Naive thymus-derived CD4-positive, alpha-beta T cell (primary cell): Measurements from ENCODE around the gene SUFU. TPM values are rescaled to one million over a fixed set of nuclear protein-coding genes. Genes with fewer than 3 reads are reported as not detected.
A peak's percentile ranks its signal among the peaks of the same experiment; 100 is the strongest.

ENCODE experiments used
- ATAC-seq: fragments of 150-1000 bp; cut with Tn5 transposase; 2 replicates; pipeline ENCODE4 v1.10.0; 2021; ENCODE audit warnings: mild to moderate bottlenecking, moderate library complexity
- CTCF ChIA-PET: fragments of 350-600 bp; sonication (Branson Sonifier 250); formaldehyde crosslinking; loops from one replicate; lab custom pipeline; 2021; ENCODE audit warnings: antibody characterized with exemption; lab: Charles Lee
- POLR2A ChIA-PET: fragments of 350-600 bp; sonication (Branson Sonifier 250); formaldehyde crosslinking; loops from one replicate; lab custom pipeline; 2021; ENCODE audit warnings: antibody characterized with exemption, inconsistent platforms; lab: Charles Lee
- DNase-seq, 9 donors: peaks; one replicate each; pipeline versions ENCODE4 v3.0.0 to v3.0.0-alpha.2; 2020 to 2022; ENCODE audit warnings: mixed read lengths in 1 of 9
- H3K27ac ChIP-seq: one replicate; pipeline ENCODE4 v1.7.0; 2013; ENCODE audit warnings: mild to moderate bottlenecking, low read depth, low read length, moderate library complexity
- H3K27me3 ChIP-seq, 2 donors: one replicate each; pipeline ENCODE4 v1.7.0; 2013; ENCODE audit warnings: low read length in 2 of 2, mild to moderate bottlenecking in 2 of 2, moderate library complexity in 2 of 2; ENCODE audit not compliant: control insufficient read depth in 2 of 2, insufficient read depth in 2 of 2
- H3K36me3 ChIP-seq, 3 experiments: 1 replicate in 2 of 3; 2 replicates in 1 of 3; pipeline ENCODE4 v1.7.0; 2013; ENCODE audit warnings: low read length in 3 of 3, mild to moderate bottlenecking in 3 of 3, moderate library complexity in 1 of 3; ENCODE audit not compliant: insufficient read depth in 3 of 3, control insufficient read depth in 2 of 3
- H3K4me1 ChIP-seq, 2 donors: one replicate each; pipeline ENCODE4 v1.7.0; 2013; ENCODE audit warnings: low read length in 2 of 2, mild to moderate bottlenecking in 2 of 2, moderate library complexity in 1 of 2; ENCODE audit not compliant: control insufficient read depth in 2 of 2, insufficient read depth in 2 of 2
- H3K4me3 ChIP-seq: 2 replicates; pipeline ENCODE4 v1.7.0; 2013; ENCODE audit warnings: mild to moderate bottlenecking, low read length
- H3K9me3 ChIP-seq, 3 experiments: 1 replicate in 2 of 3; 2 replicates in 1 of 3; pipeline ENCODE4 v1.7.0; 2013; ENCODE audit warnings: low read length in 3 of 3; ENCODE audit not compliant: control insufficient read depth in 2 of 3
- H3K27ac Mint-ChIP-seq, 9 donors: one replicate each; pipeline ENCODE4 v1.8.0; 2020 to 2022; ENCODE audit warnings: mixed read lengths in 9 of 9, mild to moderate bottlenecking in 8 of 9, moderate library complexity in 5 of 9, inconsistent platforms in 2 of 9
- H3K27me3 Mint-ChIP-seq, 5 donors: one replicate each; pipeline ENCODE4 v1.8.0; 2021 to 2022; ENCODE audit warnings: mixed read lengths in 5 of 5, mild to moderate bottlenecking in 1 of 5
- H3K36me3 Mint-ChIP-seq, 5 donors: one replicate each; pipeline ENCODE4 v1.8.0; 2020 to 2022; ENCODE audit warnings: mixed read lengths in 5 of 5, mild to moderate bottlenecking in 3 of 5, inconsistent platforms in 1 of 5
- H3K4me1 Mint-ChIP-seq, 7 donors: one replicate each; pipeline ENCODE4 v1.8.0; 2020 to 2022; ENCODE audit warnings: mixed read lengths in 7 of 7, mild to moderate bottlenecking in 3 of 7, inconsistent platforms in 1 of 7
- H3K4me3 Mint-ChIP-seq, 10 donors: one replicate each; pipeline ENCODE4 v1.8.0; 2020 to 2022; ENCODE audit warnings: mild to moderate bottlenecking in 10 of 10, mixed read lengths in 10 of 10, moderate library complexity in 6 of 10, inconsistent platforms in 2 of 10
- H3K9me3 Mint-ChIP-seq, 11 donors: one replicate each; pipeline ENCODE4 v1.8.0; 2020 to 2022; ENCODE audit warnings: mixed read lengths in 11 of 11, mild to moderate bottlenecking in 4 of 11, inconsistent platforms in 1 of 11, moderate library complexity in 1 of 11
- intact Hi-C, 2 donors: fragments of 100-400 bp; cut with micrococcal nuclease; formaldehyde crosslinking; loops; one replicate each; pipeline ENCODE4 v1.15.1; 2023
- polyA plus RNA-seq, 2 donors: library from polyadenylated mRNA; unstranded; fragments of 300-500 nt; fragmentation: Illumina TruSeq; gene quantifications; one replicate each; pipeline ENCODE4 v1.2.3, GENCODE V29; 2021
- total RNA-seq, 6 experiments: library from RNA in 5 of 6; stranded (reverse) in 5 of 6; gene quantifications; 1 replicate in 5 of 6; 2 replicates in 1 of 6; pipeline ENCODE4 v1.2.3 and lab custom pipeline; 2021 to 2026

The SUFU gene
- total and polyA plus RNA-seq, 7 experiments from 2014 or later: 2.9 to 17.5 (median 14.4) TPM

DNA sequence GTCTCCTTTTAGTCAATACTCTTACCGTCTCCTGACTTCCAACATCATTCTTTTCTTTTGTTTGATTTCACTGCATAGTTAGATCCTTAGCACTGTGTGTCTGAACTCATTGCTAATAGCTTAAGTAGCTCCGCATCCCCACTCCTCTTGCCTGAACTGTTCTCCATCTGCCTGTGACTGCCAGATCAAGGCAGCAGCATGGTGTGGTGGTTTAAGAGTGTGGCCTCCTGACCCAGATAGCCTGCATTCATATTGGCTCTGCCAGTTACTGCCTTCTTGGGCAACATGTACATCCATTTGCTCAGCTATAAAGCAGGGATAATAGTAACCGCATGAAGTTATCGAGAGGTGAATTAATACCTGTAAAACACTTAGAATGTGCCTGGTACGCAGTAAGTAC, 50.8 kb downstream of the SUFU start:
- H3K27ac ChIP-seq: no peak overlapping the region
- H3K4me1 ChIP-seq: no peaks in the 10 kb centered on the region
- H3K36me3 Mint-ChIP-seq: peaks cover 7 to 35% (median 9%) of the 10 kb centered on the region in 5 donors
- no peak for ATAC-seq
- ChIA-PET CTCF (no interaction called here), POLR2A (no interaction called here)
- peaks cover 0 to 18% (median 0%) of the 10 kb centered on the region in 3 experiments for H3K36me3 ChIP-seq
- H3K27me3 Mint-ChIP-seq: no peaks in the 10 kb centered on the region
- no peaks in the 10 kb centered on the region for H3K9me3 ChIP-seq
- intact Hi-C loops: no loop called here
- no peaks in the 10 kb centered on the region for H3K9me3 Mint-ChIP-seq
- peak overlapping the region in 1 of 9 donors; percentile 61 for H3K27ac Mint-ChIP-seq
- H3K4me3 Mint-ChIP-seq: no peak overlapping the region
- H3K4me1 Mint-ChIP-seq: peaks cover 0 to 10% (median 4%) of the 10 kb centered on the region in 7 donors
- no peaks in the 10 kb centered on the region for H3K27me3 ChIP-seq
- DNase-seq: no peak
- H3K4me3 ChIP-seq: no peak overlapping the region

DNA sequence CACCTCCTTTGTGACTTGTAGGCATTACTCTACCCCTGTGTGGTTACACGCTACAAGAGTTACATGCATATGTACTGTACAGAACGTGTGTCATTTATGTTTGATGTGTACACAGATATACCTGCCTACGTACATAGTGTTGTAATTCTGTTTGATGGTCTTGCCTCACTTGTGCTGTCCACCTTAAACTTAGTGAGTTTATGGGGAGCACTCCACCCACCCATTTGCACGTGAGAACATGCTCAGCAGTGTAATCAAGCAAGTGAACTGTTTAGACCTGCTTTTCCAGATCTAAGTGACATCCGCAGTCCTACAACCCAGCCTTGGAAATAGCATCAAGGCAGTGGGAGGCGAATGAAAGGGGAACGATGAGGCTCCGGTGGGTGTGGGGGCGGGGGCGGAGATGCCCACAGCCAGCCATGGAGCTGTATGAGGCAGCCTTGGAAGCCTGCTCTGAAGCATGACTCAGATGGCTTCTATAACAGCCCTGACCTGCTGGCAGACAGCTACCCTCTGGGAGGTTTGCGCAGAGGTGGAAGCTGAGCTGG, 52.1 kb downstream of the SUFU start:
- no peak overlapping the region for H3K27ac ChIP-seq
- ChIA-PET POLR2A (no interaction called here), CTCF (interaction anchor here (0.6 kb wide), 1 partner anchor 155 kb away, joined by 3 read pairs; no protein-coding TSS in a partner anchor)
- no peak overlapping the region for H3K4me3 Mint-ChIP-seq
- no peaks in the 10 kb centered on the region for H3K27me3 Mint-ChIP-seq
- no peaks in the 10 kb centered on the region for H3K27me3 ChIP-seq
- no peak overlapping the region for H3K27ac Mint-ChIP-seq
- H3K36me3 ChIP-seq: peaks cover 0 to 9% (median 0%) of the 10 kb centered on the region in 3 experiments
- no peaks in the 10 kb centered on the region for H3K9me3 ChIP-seq
- no peaks in the 10 kb centered on the region for H3K4me1 ChIP-seq
- H3K9me3 Mint-ChIP-seq: no peaks in the 10 kb centered on the region
- no peak overlapping the region for H3K4me3 ChIP-seq
- no peak for ATAC-seq
- peaks cover 0 to 12% (median 4%) of the 10 kb centered on the region in 7 donors for H3K4me1 Mint-ChIP-seq
- intact Hi-C loops: no loop called here
- no peak for DNase-seq
- peaks cover 3 to 22% (median 4%) of the 10 kb centered on the region in 5 donors for H3K36me3 Mint-ChIP-seq

DNA sequence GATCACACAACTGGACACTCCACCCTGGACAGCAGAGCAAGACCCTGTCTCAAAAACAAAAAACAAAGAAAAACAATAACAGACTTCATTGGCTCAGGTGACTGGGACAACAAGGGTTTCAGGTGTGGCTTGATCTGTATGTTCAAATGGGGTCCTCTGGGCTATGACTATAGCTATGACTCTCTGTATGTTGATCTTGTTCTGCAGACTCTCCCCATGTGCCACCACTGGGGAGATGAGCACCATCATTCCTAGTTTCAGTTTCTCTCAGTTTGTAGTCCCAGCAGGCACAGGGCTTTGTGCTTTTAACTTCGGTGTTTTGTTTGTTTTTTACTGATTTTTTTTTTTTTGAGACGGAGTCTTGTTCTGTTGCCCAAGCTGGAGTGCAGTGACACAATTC, 53.8 kb downstream of the SUFU start:
- POLR2A ChIA-PET: no interaction called here
- DNase-seq (no peak), ATAC-seq (no peak)
- H3K27ac ChIP-seq: no peak overlapping the region
- CTCF ChIA-PET: no interaction called here
- Mint-ChIP-seq H3K4me3 (no peak overlapping the region), H3K9me3 (no peaks in the 10 kb centered on the region), H3K4me1 (peaks cover 0 to 14% (median 4%) of the 10 kb centered on the region in 7 donors), H3K27ac (no peak overlapping the region), H3K27me3 (no peaks in the 10 kb centered on the region), H3K36me3 (peaks cover under 1 to 9% (median 4%) of the 10 kb centered on the region in 5 donors)
- H3K36me3 ChIP-seq: no peaks in the 10 kb centered on the region
- H3K27me3 ChIP-seq: no peaks in the 10 kb centered on the region
- intact Hi-C loops: no loop called here
- no peaks in the 10 kb centered on the region for H3K4me1 ChIP-seq
- H3K9me3 ChIP-seq: no peaks in the 10 kb centered on the region
- H3K4me3 ChIP-seq: no peak overlapping the region

DNA sequence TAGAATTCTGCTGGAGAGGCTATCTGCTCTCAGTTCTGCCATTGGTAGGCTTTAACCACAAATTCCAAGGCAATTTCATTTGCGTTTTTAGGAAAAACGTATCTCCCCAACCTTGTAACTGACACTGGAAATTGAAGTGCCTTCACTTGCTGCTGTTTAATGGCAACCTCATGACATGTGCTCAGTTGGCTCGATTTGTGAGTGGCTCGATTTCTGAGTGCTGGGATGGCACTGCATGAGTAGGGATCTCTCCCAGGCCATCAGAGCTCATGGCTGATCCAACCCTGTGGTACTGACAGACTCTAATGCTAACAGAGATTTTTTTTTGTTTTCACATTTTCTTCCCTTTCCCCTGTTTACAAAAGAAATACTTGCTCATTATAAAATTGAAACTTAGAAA, 56.0 kb downstream of the SUFU start:
- no peaks in the 10 kb centered on the region for H3K27me3 Mint-ChIP-seq
- ATAC-seq (no peak), DNase-seq (no peak)
- H3K36me3 Mint-ChIP-seq: peaks cover 0 to 13% (median 4%) of the 10 kb centered on the region in 5 donors
- no peak overlapping the region for H3K4me3 Mint-ChIP-seq
- H3K27ac ChIP-seq: no peak overlapping the region
- intact Hi-C loops: no loop called here
- H3K9me3 Mint-ChIP-seq: no peaks in the 10 kb centered on the region
- no peaks in the 10 kb centered on the region for H3K36me3 ChIP-seq
- peaks cover 4 to 19% (median 9%) of the 10 kb centered on the region in 7 donors for H3K4me1 Mint-ChIP-seq
- no peaks in the 10 kb centered on the region for H3K9me3 ChIP-seq
- ChIA-PET POLR2A (no interaction called here), CTCF (no interaction called here)
- H3K27me3 ChIP-seq: no peaks in the 10 kb centered on the region
- no peak overlapping the region for H3K4me3 ChIP-seq
- no peaks in the 10 kb centered on the region for H3K4me1 ChIP-seq
- H3K27ac Mint-ChIP-seq: no peak overlapping the region

DNA sequence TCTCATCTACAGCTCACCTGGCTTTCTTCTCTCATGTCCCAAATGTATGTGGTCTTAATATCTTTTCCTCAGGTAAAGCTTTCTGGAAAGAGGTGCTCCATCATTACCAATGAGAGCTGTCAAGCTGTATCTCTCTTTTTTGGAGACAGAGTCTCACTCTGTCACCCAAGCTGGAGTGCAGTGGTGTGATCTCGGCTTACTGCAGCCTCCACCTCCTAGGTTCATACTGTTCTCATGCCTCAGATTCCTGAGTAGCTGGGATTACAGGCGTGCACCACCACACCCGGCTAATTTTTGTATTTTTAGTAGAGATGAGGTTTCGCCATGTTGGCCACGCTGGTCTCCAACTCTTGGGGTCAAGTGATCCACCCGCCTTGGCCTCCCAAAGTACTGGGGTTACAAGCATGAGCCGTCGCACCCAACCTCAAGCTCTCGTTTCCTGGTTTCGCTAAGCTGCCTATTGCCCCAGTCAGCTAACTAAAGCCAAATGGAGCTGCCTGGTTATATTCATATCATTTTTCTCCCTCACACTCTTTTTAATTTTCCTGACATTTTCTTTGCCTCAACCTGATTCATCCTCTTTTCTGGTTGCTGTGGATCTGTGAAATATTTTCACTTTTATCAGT, 60.5 kb downstream of the SUFU start:
- H3K4me1 Mint-ChIP-seq: peaks cover 0 to 11% (median 4%) of the 10 kb centered on the region in 7 donors
- ChIA-PET POLR2A (no interaction called here), CTCF (no interaction called here)
- Histone ChIP-seq H3K36me3 (no peaks in the 10 kb centered on the region), H3K4me1 (no peaks in the 10 kb centered on the region), H3K4me3 (no peak overlapping the region), H3K27me3 (no peaks in the 10 kb centered on the region), H3K9me3 (no peaks in the 10 kb centered on the region), H3K27ac (no peak overlapping the region)
- ATAC-seq (no peak), DNase-seq (no peak)
- no peaks in the 10 kb centered on the region for H3K9me3 Mint-ChIP-seq
- H3K27me3 Mint-ChIP-seq: no peaks in the 10 kb centered on the region
- H3K27ac Mint-ChIP-seq: no peak overlapping the region
- peaks cover 0 to 8% (median 4%) of the 10 kb centered on the region in 5 donors for H3K36me3 Mint-ChIP-seq
- intact Hi-C loops: no loop called here
- no peak overlapping the region for H3K4me3 Mint-ChIP-seq

DNA sequence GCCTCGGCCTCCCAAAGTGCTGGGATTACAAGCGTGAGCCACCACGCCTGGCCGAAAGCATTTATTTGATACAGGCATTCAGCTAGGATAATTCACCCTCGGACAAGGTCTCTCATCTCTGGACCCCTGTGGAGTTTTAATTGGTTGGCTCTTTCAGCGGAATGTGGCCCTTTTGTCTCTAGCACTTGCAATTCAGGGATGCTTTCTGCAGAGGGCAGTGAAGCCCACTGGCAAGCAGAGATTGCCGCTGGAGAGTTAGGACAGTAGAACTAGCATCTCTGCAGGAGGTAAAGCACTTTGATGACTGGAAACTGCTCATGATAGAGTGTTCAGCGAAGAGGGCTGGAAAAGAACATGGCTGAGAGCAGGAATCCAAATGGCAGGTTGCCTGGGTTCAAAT, 62.0 kb downstream of the SUFU start:
- H3K36me3 ChIP-seq: no peaks in the 10 kb centered on the region
- no peaks in the 10 kb centered on the region for H3K27me3 Mint-ChIP-seq
- H3K4me3 Mint-ChIP-seq: no peak overlapping the region
- H3K9me3 ChIP-seq: no peaks in the 10 kb centered on the region
- no peak overlapping the region for H3K4me3 ChIP-seq
- H3K4me1 ChIP-seq: no peaks in the 10 kb centered on the region
- H3K27ac ChIP-seq: no peak overlapping the region
- no peaks in the 10 kb centered on the region for H3K9me3 Mint-ChIP-seq
- H3K27me3 ChIP-seq: no peaks in the 10 kb centered on the region
- ATAC-seq (no peak), DNase-seq (no peak)
- peaks cover 0 to 16% (median 4%) of the 10 kb centered on the region in 7 donors for H3K4me1 Mint-ChIP-seq
- intact Hi-C loops: no loop called here
- H3K27ac Mint-ChIP-seq: no peak overlapping the region
- ChIA-PET CTCF (no interaction called here), POLR2A (interaction anchor here (0.6 kb wide), 1 partner anchor 18 kb away, joined by 3 read pairs; no protein-coding TSS in a partner anchor)
- H3K36me3 Mint-ChIP-seq: peaks cover 0 to 14% (median 4%) of the 10 kb centered on the region in 5 donors
